ENCODE measurements around the gene SLC24A2. TPM values are rescaled to one million over a fixed set of nuclear protein-coding genes. Genes with fewer than 3 reads are reported as not detected.

The SLC24A2 gene
- total and polyA plus RNA-seq, 7 donors, result 0.01 to 1.2 (median 0.03) TPM; not detected in 1

- no peak for TF ChIP-seq CTCF (IDR thresholded peaks at IDR 0.05)
- Histone ChIP-seq H3K4me3 (no peak overlapping the region), H3K4me1 (no peaks in the 10 kb centered on the region), H3K9me3 (no peaks in the 10 kb centered on the region), H3K36me3 (ENCODE audit: insufficient read depth in 1 of 2, low read depth in 1 of 2) (no peaks in the 10 kb centered on the region), H3K27me3 (ENCODE audit: insufficient read depth in 3 of 3, low read length in 2 of 3) (no peaks in the 10 kb centered on the region), H3K27ac (no peak overlapping the region)
- 85 to 92% (median 90%) methylated on average over 6 of the region's 6 CpGs for WGBS, 3 donors
- DNase-seq (no peak), ATAC-seq (no peak)
- intact Hi-C loops (cut with DNase I), result no loop called here
Observed at GRCh38 chr9:19800884-19801283, 12.0 kb upstream of the SLC24A2 start.

GRCh38 chr9:19799784-19800183 is 10.9 kb upstream of the SLC24A2 start:
- no peaks in the 10 kb centered on the region for H3K4me1 ChIP-seq
- H3K27me3 ChIP-seq (ENCODE audit: insufficient read depth in 3 of 3, low read length in 2 of 3), result no peaks in the 10 kb centered on the region
- no peaks in the 10 kb centered on the region for H3K36me3 ChIP-seq (ENCODE audit: insufficient read depth in 1 of 2, low read depth in 1 of 2)
- intact Hi-C loops (cut with DNase I), result no loop called here
- H3K9me3 ChIP-seq, result no peaks in the 10 kb centered on the region
- no peak overlapping the region for H3K4me3 ChIP-seq
- ATAC-seq (no peak), DNase-seq (no peak)
- no peak overlapping the region for H3K27ac ChIP-seq
- TF ChIP-seq CTCF (IDR thresholded peaks at IDR 0.05), result no peak
- 51 to 56% (median 52%) methylated on average over 3 of the region's 3 CpGs for WGBS, 3 donors

GRCh38 chr9:19788152-19788551 is 685 bp downstream of the SLC24A2 start:
- no peak overlapping the region for H3K4me3 ChIP-seq
- peaks cover 3 to 28% (median 7%) of the 10 kb centered on the region in 3 donors for H3K27me3 ChIP-seq (ENCODE audit: insufficient read depth in 3 of 3, low read length in 2 of 3)
- no peak overlapping the region for H3K27ac ChIP-seq
- 1 to 2% (median 1%) methylated on average over 24 of the region's 24 CpGs for WGBS, 3 donors
- no peaks in the 10 kb centered on the region for H3K36me3 ChIP-seq (ENCODE audit: insufficient read depth in 1 of 2, low read depth in 1 of 2)
- ATAC-seq (no peak), DNase-seq (no peak)
- H3K9me3 ChIP-seq, result no peaks in the 10 kb centered on the region
- no peaks in the 10 kb centered on the region for H3K4me1 ChIP-seq
- no peak for TF ChIP-seq CTCF (IDR thresholded peaks at IDR 0.05)
- intact Hi-C loops (cut with DNase I), result no loop called here

GRCh38 chr9:19787672-19788071 is 1.2 kb downstream of the SLC24A2 start:
- Histone ChIP-seq H3K27ac (no peak overlapping the region), H3K4me1 (no peaks in the 10 kb centered on the region), H3K9me3 (no peaks in the 10 kb centered on the region), H3K27me3 (ENCODE audit: insufficient read depth in 3 of 3, low read length in 2 of 3) (peaks cover 3 to 28% (median 7%) of the 10 kb centered on the region in 3 donors), H3K36me3 (ENCODE audit: insufficient read depth in 1 of 2, low read depth in 1 of 2) (no peaks in the 10 kb centered on the region), H3K4me3 (no peak overlapping the region)
- WGBS, 3 donors, result 21 to 27% (median 25%) methylated on average over 4 of the region's 4 CpGs
- ATAC-seq (no peak), DNase-seq (no peak)
- no peak for TF ChIP-seq CTCF (IDR thresholded peaks at IDR 0.05)
- intact Hi-C loops (cut with DNase I), result no loop called here

- H3K27me3 ChIP-seq (ENCODE audit: insufficient read depth in 3 of 3, low read length in 2 of 3), result peaks cover 3 to 28% (median 7%) of the 10 kb centered on the region in 3 donors
- H3K4me3 ChIP-seq, result no peak overlapping the region
- H3K9me3 ChIP-seq, result no peaks in the 10 kb centered on the region
- no peaks in the 10 kb centered on the region for H3K4me1 ChIP-seq
- intact Hi-C loops (cut with DNase I), result no loop called here
- ATAC-seq, result no peak
- H3K36me3 ChIP-seq (ENCODE audit: insufficient read depth in 1 of 2, low read depth in 1 of 2), result no peaks in the 10 kb centered on the region
- 78 to 85% (median 80%) methylated on average over 1 of the region's 1 CpG for WGBS, 3 donors
- no peak overlapping the region for H3K27ac ChIP-seq
- DNase-seq, result no peak
- no peak for TF ChIP-seq CTCF (IDR thresholded peaks at IDR 0.05)
Observed at GRCh38 chr9:19785230-19785629, 3.6 kb downstream of the SLC24A2 start.
